ENCODE measurements around the gene GRPR. TPM values are rescaled to one million over a fixed set of nuclear protein-coding genes. Genes with fewer than 3 reads are reported as not detected.

GRPR gene
- total RNA-seq, 4 donors from 2014 or later = not detected

GRCh38 chrX:16134936-16135335, 11.6 kb downstream of the GRPR start:
- Histone ChIP-seq H3K9me3 (no peaks in the 10 kb centered on the region), H3K4me3 (no peak overlapping the region), H3K4me1 (no peaks in the 10 kb centered on the region), H3K27ac (no peak overlapping the region), H3K27me3 (peaks cover 0 to 3% (median 0%) of the 10 kb centered on the region in 4 donors), H3K36me3 (no peaks in the 10 kb centered on the region)
- WGBS, 2 donors = 69% methylated on average over 1 of the region's 1 CpG; no CpG with 5 or more reads in 1 of the 2 donors
- no peak for DNase-seq
- TF ChIP-seq POLR2A (IDR thresholded peaks at IDR 0.05) = no peak
- no peak for TF ChIP-seq CTCF (IDR thresholded peaks at IDR 0.05)
- intact Hi-C loops (cut with DNase I) = no loop called here

DNA sequence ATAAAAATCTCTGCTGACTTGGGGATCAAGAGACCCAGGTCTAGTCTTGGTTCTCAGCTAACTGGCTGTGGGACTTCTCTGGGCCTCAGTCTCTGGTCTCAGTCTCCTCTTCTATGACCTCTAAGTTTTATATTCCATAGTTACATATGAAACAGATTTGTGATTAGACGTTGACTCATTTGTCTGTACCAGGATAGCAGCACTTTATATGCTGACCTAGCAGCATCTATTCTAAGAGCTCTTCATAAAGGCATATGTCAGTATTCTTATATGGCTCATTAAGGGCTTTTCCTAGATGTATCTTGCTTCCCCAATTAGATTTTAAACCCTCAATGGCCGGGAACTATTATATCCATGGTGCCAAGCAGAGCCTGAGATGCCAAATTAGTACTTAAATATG, 12.7 kb downstream of the GRPR start:
- 66 to 79% methylated on average over 2 of the region's 2 CpGs for WGBS, 2 donors

GRCh38 chrX:16137416-16138107, 14.2 kb downstream of the GRPR start:
- intact Hi-C loops (cut with DNase I) = no loop called here
- Histone ChIP-seq H3K36me3 (no peaks in the 10 kb centered on the region), H3K4me3 (no peak overlapping the region), H3K27me3 (peaks cover 0 to 3% (median 0%) of the 10 kb centered on the region in 4 donors), H3K9me3 (no peaks in the 10 kb centered on the region), H3K27ac (no peak overlapping the region), H3K4me1 (no peaks in the 10 kb centered on the region)
- no peak for DNase-seq
- TF ChIP-seq POLR2A (IDR thresholded peaks at IDR 0.05) (no peak), CTCF (IDR thresholded peaks at IDR 0.05) (no peak)

More for the DNA sequence above, 12.7 kb downstream of the GRPR start:
- Histone ChIP-seq H3K36me3 (no peaks in the 10 kb centered on the region), H3K27me3 (peaks cover 0 to 3% (median 0%) of the 10 kb centered on the region in 4 donors), H3K27ac (no peak overlapping the region), H3K4me1 (no peaks in the 10 kb centered on the region), H3K4me3 (no peak overlapping the region), H3K9me3 (no peaks in the 10 kb centered on the region)
- intact Hi-C loops (cut with DNase I) = no loop called here
- no peak for DNase-seq
- TF ChIP-seq CTCF (IDR thresholded peaks at IDR 0.05) (no peak), POLR2A (IDR thresholded peaks at IDR 0.05) (no peak)

- H3K27ac ChIP-seq = no peak overlapping the region
- intact Hi-C loops (cut with DNase I) = no loop called here
- H3K4me1 ChIP-seq = no peaks in the 10 kb centered on the region
- no peaks in the 10 kb centered on the region for H3K9me3 ChIP-seq
- no peak overlapping the region for H3K4me3 ChIP-seq
- no peaks in the 10 kb centered on the region for H3K36me3 ChIP-seq
- TF ChIP-seq CTCF (IDR thresholded peaks at IDR 0.05) = no peak
- TF ChIP-seq POLR2A (IDR thresholded peaks at IDR 0.05) = no peak
- peaks cover 0 to 3% (median 0%) of the 10 kb centered on the region in 4 donors for H3K27me3 ChIP-seq
- WGBS, 2 donors = 23 to 86% methylated on average over 1 of the region's 1 CpG
- no peak for DNase-seq
Observed at GRCh38 chrX:16138108-16138427, 14.7 kb downstream of the GRPR start.

DNA sequence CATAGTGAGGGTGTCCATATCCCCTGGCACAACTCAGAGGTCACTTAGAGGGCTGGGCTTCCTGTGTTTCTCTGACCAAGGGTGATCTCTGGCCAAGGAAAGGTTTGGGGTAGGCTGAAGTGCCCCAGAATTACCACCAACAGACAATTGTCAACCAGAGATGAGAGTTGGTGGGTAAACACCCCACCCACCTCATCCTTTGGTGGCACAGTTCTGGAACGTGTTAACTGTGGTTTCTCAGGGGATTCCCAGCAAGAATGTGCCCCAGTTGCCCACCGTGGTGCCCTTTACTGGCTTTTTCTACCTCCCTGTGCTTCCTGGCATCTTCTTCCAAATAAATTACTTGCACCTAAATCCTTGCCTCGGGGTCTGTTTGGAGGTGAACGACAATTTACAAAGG, 17.1 kb downstream of the GRPR start:
- Histone ChIP-seq H3K4me3 (no peak overlapping the region), H3K9me3 (no peaks in the 10 kb centered on the region), H3K4me1 (no peaks in the 10 kb centered on the region), H3K27ac (no peak overlapping the region), H3K36me3 (no peaks in the 10 kb centered on the region), H3K27me3 (peaks cover 0 to 3% (median 0%) of the 10 kb centered on the region in 4 donors)
- DNase-seq = no peak
- WGBS, 2 donors = 28 to 30% methylated on average over 4 of the region's 4 CpGs
- intact Hi-C loops (cut with DNase I) = no loop called here
- no peak for TF ChIP-seq POLR2A (IDR thresholded peaks at IDR 0.05)

DNA sequence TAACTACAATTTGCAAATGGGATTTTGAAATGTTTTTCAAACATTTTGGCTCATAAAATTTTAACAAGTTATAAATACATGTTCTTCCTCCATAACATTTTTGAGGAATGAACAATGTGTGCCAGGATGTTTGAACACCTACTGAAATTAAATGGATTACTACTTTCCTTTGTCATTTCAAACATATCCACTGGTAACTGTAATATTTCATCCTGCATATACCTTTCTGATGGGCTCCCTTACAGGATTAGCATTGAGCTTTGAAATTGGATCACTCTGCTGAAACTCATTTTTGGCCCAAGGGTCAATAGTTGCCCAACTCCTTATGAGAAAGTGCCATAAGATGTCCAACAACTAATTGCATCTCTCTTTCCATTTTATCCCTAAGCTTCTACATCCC, 17.6 kb downstream of the GRPR start:
- Histone ChIP-seq H3K27me3 (peaks cover 0 to 3% (median 0%) of the 10 kb centered on the region in 4 donors), H3K4me1 (no peaks in the 10 kb centered on the region), H3K27ac (no peak overlapping the region), H3K9me3 (no peaks in the 10 kb centered on the region), H3K4me3 (no peak overlapping the region), H3K36me3 (no peaks in the 10 kb centered on the region)
- TF ChIP-seq POLR2A (IDR thresholded peaks at IDR 0.05) (no peak), CTCF (IDR thresholded peaks at IDR 0.05) (no peak)
- DNase-seq = no peak
- intact Hi-C loops (cut with DNase I) = no loop called here
